Stomach (tissue), 4 donors: ENCODE results near the gene OCIAD1.

Experiments used
- CTCF ChIP-seq, 7 experiments: fragments of 450-650 bp in 4 of 7; fragments of 200-600 bp in 3 of 7; sonication (generic) in 3 of 7; IDR thresholded peaks; one replicate each; pipeline ENCODE4 v1.5.1; 2016 to 2019; ENCODE audit warnings: antibody characterized with exemption in 7 of 7, control low read depth in 2 of 7, mild to moderate bottlenecking in 1 of 7
- EP300 ChIP-seq: sonication (generic); formaldehyde crosslinking; IDR thresholded peaks from one replicate; pipeline ENCODE4 v1.6.1; 2017; ENCODE audit warnings: antibody characterized with exemption
- POLR2A ChIP-seq, 4 donors: fragments of 450-650 bp; IDR thresholded peaks; one replicate each; pipeline ENCODE4 v1.6.1; 2016; ENCODE audit warnings: antibody characterized with exemption in 4 of 4, control low read depth in 2 of 4, mild to moderate bottlenecking in 1 of 4, moderate library complexity in 1 of 4
- POLR2AphosphoS5 ChIP-seq, 3 donors: sonication (generic); formaldehyde crosslinking; IDR thresholded peaks; one replicate each; pipeline ENCODE4 v1.6.1; 2016; ENCODE audit warnings: antibody characterized with exemption in 3 of 3

- TF ChIP-seq POLR2A (IDR thresholded peaks at IDR 0.05), result no peak
- TF ChIP-seq CTCF (IDR thresholded peaks at IDR 0.05), result no peak
- TF ChIP-seq EP300, result no peak
- no peak for TF ChIP-seq POLR2AphosphoS5 (IDR thresholded peaks at IDR 0.05)
Observed at GRCh38 chr4:48907706-48908477, 77.0 kb downstream of the OCIAD1 start.
